ENCODE results near the gene CNTNAP5. TPM values are rescaled to one million over a fixed set of nuclear protein-coding genes. Genes with fewer than 3 reads are reported as not detected.

Gene CNTNAP5
- total and polyA plus RNA-seq, 2 donors (not counting 3 experiments of a cell fraction or from before 2014, with no cell fraction given), result not detected

GRCh38 chr2:124112966-124113365 is 87.9 kb downstream of the CNTNAP5 start:
- DNase-seq (ENCODE audit: low read depth, low spot score), result no peak

More at GRCh38 chr2:124112966-124113365, 87.9 kb downstream of the CNTNAP5 start:
- TF ChIP-seq MAX (IDR thresholded peaks at IDR 0.05; ENCODE audit: insufficient read depth, insufficient read length), result no peak
- TF ChIP-seq EZH2 (IDR thresholded peaks at IDR 0.05; ENCODE audit: borderline replicate concordance, low read depth, low read length, severe bottlenecking), result no peak
- TF ChIP-seq GATA2 (IDR thresholded peaks at IDR 0.05; ENCODE audit: insufficient read depth, insufficient read length, low read depth, low read length), result no peak
- TF ChIP-seq MYC (IDR thresholded peaks at IDR 0.05; ENCODE audit: low read depth, low read length), result no peak
- TF ChIP-seq POLR2AphosphoS5 (IDR thresholded peaks at IDR 0.05; ENCODE audit: insufficient read depth, low read depth, low read length), result no peak
- TF ChIP-seq, protein P1, sequence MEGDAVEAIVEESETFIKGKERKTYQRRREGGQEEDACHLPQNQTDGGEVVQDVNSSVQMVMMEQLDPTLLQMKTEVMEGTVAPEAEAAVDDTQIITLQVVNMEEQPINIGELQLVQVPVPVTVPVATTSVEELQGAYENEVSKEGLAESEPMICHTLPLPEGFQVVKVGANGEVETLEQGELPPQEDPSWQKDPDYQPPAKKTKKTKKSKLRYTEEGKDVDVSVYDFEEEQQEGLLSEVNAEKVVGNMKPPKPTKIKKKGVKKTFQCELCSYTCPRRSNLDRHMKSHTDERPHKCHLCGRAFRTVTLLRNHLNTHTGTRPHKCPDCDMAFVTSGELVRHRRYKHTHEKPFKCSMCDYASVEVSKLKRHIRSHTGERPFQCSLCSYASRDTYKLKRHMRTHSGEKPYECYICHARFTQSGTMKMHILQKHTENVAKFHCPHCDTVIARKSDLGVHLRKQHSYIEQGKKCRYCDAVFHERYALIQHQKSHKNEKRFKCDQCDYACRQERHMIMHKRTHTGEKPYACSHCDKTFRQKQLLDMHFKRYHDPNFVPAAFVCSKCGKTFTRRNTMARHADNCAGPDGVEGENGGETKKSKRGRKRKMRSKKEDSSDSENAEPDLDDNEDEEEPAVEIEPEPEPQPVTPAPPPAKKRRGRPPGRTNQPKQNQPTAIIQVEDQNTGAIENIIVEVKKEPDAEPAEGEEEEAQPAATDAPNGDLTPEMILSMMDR (IDR thresholded peaks at IDR 0.05; ENCODE audit: extremely low read depth in 1 of 2, insufficient read depth in 1 of 2, low read depth in 1 of 2, low read length in 2 of 2), result no peak
- TF ChIP-seq POLR2A (IDR thresholded peaks at IDR 0.05; ENCODE audit: low read depth, low read length), result no peak
- no peak for TF ChIP-seq JUN (IDR thresholded peaks at IDR 0.05; ENCODE audit: borderline replicate concordance, insufficient read depth, insufficient read length, low read depth)
- TF ChIP-seq FOS (IDR thresholded peaks at IDR 0.05; ENCODE audit: borderline replicate concordance, insufficient read depth, low read length), result no peak
- dilution Hi-C loops (cut with MboI; ENCODE audit: extremely low pct_ligation_motif_present, low sequenced_read_pairs) (no loop called here), intact Hi-C loops (cut with micrococcal nuclease) (no loop called here)
- no peak overlapping the region for H3K9ac ChIP-seq (replicated peaks; ENCODE audit: extremely low read depth, insufficient read depth, low read length)
- no peak overlapping the region for H3K4me2 ChIP-seq (ENCODE audit: insufficient read depth, low read length)
- ChIA-PET CTCF (no interaction called here), POLR2A (no interaction called here)
- FAIRE-seq, result no peak
- H3K79me2 ChIP-seq (ENCODE audit: control insufficient read depth, insufficient read depth, low read length), result no peaks in the 10 kb centered on the region
- H2AFZ ChIP-seq (ENCODE audit: low read depth, low read length), result no peak overlapping the region
- no peaks in the 10 kb centered on the region for H3K27me3 ChIP-seq (ENCODE audit: control insufficient read depth in 2 of 2, insufficient read depth in 2 of 2, low read length in 2 of 2)
- H4K20me1 ChIP-seq (replicated peaks; ENCODE audit: control insufficient read depth, extremely low read depth, insufficient read depth, low read length), result no peaks in the 10 kb centered on the region
- H3K36me3 ChIP-seq (ENCODE audit: control insufficient read depth in 2 of 2, extremely low read depth in 1 of 2, insufficient read depth in 2 of 2, low read length in 2 of 2), result no peaks in the 10 kb centered on the region
- H3K9me1 ChIP-seq (replicated peaks; ENCODE audit: control insufficient read depth, extremely low read depth, insufficient read depth, low read length), result no peaks in the 10 kb centered on the region
- no TSS peak for BruUV-seq (replicated peaks)
- no peaks in the 10 kb centered on the region for H3K9me3 ChIP-seq (replicated peaks; ENCODE audit: control insufficient read depth, insufficient read depth, low read length)
- no peaks in the 10 kb centered on the region for H3K4me1 ChIP-seq (ENCODE audit: control insufficient read depth, extremely low read depth, insufficient read depth, low read length)
- no peak overlapping the region for H3K27ac ChIP-seq (ENCODE audit: insufficient read depth, low read depth, low read length)
- H3K4me3 ChIP-seq (replicated peaks in 1 of 3; ENCODE audit: insufficient read depth in 1 of 3, low read depth in 1 of 3, low read length in 3 of 3), result no peak overlapping the region

All from endothelial cell of umbilical vein (primary cell).